Lower leg skin (tissue), 4 donors: ENCODE data around the gene COL4A1. TPM values are rescaled to one million over a fixed set of nuclear protein-coding genes. Genes with fewer than 3 reads are reported as not detected.

ENCODE experiments used
- DNase-seq, 2 donors: peaks; one replicate each; pipeline ENCODE4 v3.0.0-alpha.2; 2019; ENCODE audit warnings: low spot score in 2 of 2
- H3K4me3 ChIP-seq: fragments of 200-600 bp; sonication (generic); 2 replicates; pipeline ENCODE4 v1.5.1; 2017; ENCODE audit warnings: mild to moderate bottlenecking, low read depth; ENCODE audit not compliant: poor library complexity, severe bottlenecking
- CTCF ChIP-seq, 3 donors: fragments of 450-650 bp; IDR thresholded peaks; one replicate each; pipeline ENCODE4 v1.5.1; 2016; ENCODE audit warnings: antibody characterized with exemption in 3 of 3, mild to moderate bottlenecking in 3 of 3, moderate library complexity in 2 of 3
- POLR2A ChIP-seq, 2 donors: fragments of 450-650 bp; IDR thresholded peaks; one replicate each; pipeline ENCODE4 v1.6.1; 2016 to 2017; ENCODE audit warnings: antibody characterized with exemption in 2 of 2, mild to moderate bottlenecking in 1 of 2, moderate library complexity in 1 of 2
- WGBS, 2 donors: methylation state at CpG; one replicate each; pipeline ENCODE4 v1.1.5; 2018; 5-methylcytosine and 5-hydroxymethylcytosine counted together
- intact Hi-C: fragments of 100-400 bp; cut with DNase I; formaldehyde crosslinking; loops from one replicate; pipeline ENCODE4 v1.15.0; 2023; ENCODE audit warnings: low total_unique reads
- total RNA-seq, 4 donors: library from RNA; depleted of rRNA; stranded (reverse); fragments of >200 nt; gene quantifications; one replicate each; pipeline ENCODE4 v1.1.0, GENCODE V29; 2016

COL4A1 gene
- total RNA-seq, 4 donors from 2014 or later, result 41.0 to 105 (median 56.7) TPM

GRCh38 chr13:110289174-110289573 lies 17.8 kb downstream of the COL4A1 start:
- intact Hi-C loops, result no loop called here
- no peak overlapping the region for H3K4me3 ChIP-seq
- DNase-seq, result peak in 1 of 2 donors; percentile 79
- TF ChIP-seq POLR2A (IDR thresholded peaks at IDR 0.05) (no peak), CTCF (IDR thresholded peaks at IDR 0.05) (no peak)
- WGBS, 2 donors, result 83 to 91% methylated on average over 9 of the region's 9 CpGs

DNA sequence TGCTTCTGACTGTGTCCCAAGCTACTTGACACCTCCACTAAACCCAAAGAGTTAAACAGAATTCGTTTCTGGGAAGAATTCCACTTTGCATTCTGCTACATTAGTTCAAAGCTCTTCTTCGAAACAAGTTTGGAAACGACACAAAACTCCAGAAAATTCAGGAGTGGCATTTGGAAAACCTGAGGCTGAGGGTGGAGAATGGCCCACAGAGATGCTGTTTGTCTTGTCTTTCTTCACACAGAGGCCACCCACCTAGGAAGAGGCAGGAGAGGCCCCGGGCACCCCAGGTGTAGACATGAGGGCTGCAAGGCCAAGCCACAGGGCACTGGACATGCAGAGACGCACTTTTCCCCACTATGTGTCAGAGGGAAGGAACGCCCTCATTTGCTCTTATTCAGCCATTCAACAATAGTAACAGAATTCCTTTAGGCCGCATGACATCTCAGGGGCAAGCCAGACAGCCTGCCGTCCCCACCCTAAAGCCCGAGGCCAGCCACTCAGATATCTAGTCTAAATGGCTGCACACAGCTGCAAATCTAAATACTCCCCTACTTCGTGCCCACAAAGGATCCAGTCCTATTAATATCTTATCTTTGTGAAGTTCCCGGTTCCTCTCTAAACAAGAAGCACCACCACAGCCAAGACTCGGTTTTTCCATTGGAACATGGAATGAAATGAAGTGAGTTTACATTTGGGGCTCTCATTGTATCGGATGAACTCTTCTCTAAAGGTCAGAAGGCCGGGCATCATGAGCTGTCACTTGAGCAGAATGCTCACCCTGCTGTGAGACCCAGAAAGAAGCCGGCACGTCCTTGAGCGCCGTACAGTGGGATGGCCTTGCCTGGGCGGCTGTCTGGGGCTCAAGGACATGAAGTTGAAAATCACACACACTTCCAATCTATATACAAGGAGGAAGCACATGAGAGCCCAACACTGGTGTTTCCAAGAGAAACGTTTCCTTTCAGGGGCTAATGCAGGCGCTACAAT lies 19.8 kb downstream of the COL4A1 start:
- WGBS, 2 donors, result 52 to 56% methylated on average over 21 of the region's 21 CpGs
- intact Hi-C loops, result no loop called here

DNA sequence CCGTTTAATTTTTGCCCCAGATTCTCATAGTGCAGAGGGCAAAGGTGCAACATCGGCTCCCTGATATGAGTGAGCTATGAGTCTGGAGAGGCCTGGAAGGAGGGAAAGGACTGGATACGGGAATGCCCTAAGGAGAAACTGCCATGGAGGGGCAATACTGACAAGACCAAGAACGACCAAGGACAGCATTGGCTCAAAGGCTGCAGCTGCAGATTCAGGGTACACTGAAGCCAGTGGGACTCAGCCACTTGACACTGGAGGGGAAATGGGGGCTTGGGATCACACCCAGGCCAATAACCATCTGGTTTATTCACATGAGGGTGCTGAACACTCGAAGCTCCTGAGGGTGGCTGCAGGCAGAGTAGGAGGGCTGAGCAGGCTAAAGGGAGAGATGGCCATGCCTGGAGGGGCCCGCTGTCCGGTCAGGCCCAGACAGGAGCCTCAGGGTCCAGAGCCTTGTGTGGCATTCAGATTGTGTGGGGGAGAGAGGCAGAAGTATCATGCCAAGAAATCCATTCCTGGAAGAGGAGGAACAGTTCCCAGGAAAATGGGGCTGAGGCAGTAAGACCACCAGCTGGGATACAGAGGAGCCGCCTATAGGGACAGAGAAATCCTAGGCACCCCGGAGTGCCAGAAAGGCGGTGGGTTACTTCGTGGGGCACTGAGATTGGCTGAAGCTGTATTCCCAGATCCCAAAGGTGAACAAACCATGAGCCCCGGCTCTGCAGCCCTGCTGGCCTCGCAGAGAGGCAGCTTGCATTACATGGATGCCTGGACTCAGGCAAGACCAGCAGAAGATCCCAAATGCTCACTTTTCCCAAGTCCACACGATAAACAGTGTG lies 20.7 kb downstream of the COL4A1 start:
- H3K4me3 ChIP-seq, result no peak overlapping the region
- intact Hi-C loops, result no loop called here
- WGBS, 2 donors, result 80 to 83% methylated on average over 14 of the region's 14 CpGs
- TF ChIP-seq CTCF (IDR thresholded peaks at IDR 0.05), result no peak
- TF ChIP-seq POLR2A (IDR thresholded peaks at IDR 0.05), result no peak
- DNase-seq, result peak in 1 of 2 donors; percentile 67

More for the DNA sequence above, 19.8 kb downstream of the COL4A1 start:
- peak in 1 of 2 donors; percentile 65 for DNase-seq
- TF ChIP-seq POLR2A (IDR thresholded peaks at IDR 0.05) (no peak), CTCF (IDR thresholded peaks at IDR 0.05) (no peak)
- no peak overlapping the region for H3K4me3 ChIP-seq

DNA sequence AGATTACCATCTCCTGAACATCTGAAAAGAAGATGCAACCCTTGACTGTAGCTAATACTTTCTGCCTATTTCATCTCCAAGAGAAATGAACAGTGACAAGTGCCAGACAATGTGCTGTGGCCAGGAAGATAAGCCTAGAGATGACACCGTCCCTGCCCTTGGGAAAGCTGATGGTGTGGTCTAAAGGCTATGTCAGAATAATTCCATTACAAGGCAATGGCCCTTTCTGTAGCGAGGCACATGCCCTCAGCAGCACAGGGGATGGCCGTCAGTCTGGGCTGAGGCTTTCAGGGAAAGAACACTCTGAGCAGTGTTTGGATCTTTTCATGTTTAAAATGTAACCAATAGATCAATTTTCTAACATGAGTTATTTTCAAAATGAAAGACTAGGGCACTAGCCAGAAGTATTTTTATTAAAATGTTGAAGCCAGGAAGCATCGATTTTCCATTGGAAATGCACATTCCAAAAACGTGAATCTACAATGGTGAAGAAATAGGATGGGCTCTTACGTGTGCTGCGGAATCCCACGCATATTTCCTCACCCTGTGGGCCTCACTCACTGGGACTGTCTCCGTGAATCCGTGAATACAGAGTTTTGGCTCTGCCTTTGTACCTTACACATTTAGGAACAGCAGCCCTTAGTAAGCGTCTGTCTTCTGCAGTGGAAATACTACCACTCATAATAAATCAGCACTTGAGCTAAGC lies 22.0 kb downstream of the COL4A1 start:
- intact Hi-C loops, result no loop called here
- TF ChIP-seq POLR2A (IDR thresholded peaks at IDR 0.05) (no peak), CTCF (IDR thresholded peaks at IDR 0.05) (no peak)
- H3K4me3 ChIP-seq, result no peak overlapping the region
- peak in 1 of 2 donors; percentile 43 for DNase-seq
- 87 to 91% methylated on average over 11 of the region's 11 CpGs for WGBS, 2 donors

DNA sequence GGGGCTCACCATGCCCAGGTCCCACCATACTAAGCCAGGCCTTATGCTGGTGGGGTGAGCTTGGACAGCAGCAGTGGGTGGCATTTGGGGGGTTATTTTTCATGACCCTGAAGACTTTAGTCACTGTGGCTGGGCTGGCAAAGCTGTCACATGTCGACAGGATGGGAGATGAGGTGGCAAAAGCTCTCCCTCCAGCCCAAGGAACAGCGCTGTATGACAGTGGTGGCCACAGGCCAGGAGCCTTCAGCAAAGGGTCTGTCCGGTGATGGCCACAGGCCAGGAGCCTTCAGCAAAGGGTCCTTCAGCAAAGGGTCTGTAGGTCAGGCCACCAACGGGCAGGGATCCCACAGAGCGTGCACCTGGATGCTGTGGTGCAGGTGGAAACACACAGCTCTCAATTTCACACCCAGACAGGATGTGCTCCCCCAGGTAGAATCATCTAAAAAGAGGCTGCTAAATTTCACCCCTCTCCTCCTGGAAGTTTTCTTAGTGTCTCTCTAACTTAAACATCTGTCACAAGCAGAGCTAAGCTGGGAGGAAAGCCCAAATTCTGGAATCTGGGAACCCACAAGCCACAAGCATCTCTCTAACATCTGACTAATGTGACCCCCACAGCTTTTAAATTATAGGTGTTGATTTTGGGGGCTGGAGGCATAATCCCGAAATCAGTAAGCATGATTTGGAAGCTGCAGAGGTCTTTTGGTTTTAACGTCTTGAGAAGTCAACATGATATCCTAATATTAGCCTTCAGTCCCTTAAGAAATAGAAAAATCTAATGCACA lies 23.0 kb downstream of the COL4A1 start:
- peak in 1 of 2 donors; percentile 80 for DNase-seq
- no peak for TF ChIP-seq CTCF (IDR thresholded peaks at IDR 0.05)
- no peak for TF ChIP-seq POLR2A (IDR thresholded peaks at IDR 0.05)
- no peak overlapping the region for H3K4me3 ChIP-seq
- intact Hi-C loops, result no loop called here
- WGBS, 2 donors, result 76 to 80% methylated on average over 7 of the region's 7 CpGs
